Thyroid gland (tissue), 4 donors: ENCODE measurements around the gene DUSP8. TPM values are rescaled to one million over a fixed set of nuclear protein-coding genes. Genes with fewer than 3 reads are reported as not detected.

ENCODE experiments used
- DNase-seq, 2 donors: peaks; one replicate each; pipeline ENCODE4 v3.0.0-alpha.2; 2019
- H3K27ac ChIP-seq, 3 donors: fragments of 200-600 bp; sonication (generic); 1 replicate in 2 of 3; 2 replicates in 1 of 3; pipeline ENCODE4 v1.5.1; 2016 to 2019; ENCODE audit warnings: mild to moderate bottlenecking in 1 of 3, moderate library complexity in 1 of 3
- H3K27me3 ChIP-seq: fragments of 200-600 bp; sonication (generic); one replicate; pipeline ENCODE4 v1.5.1; 2019
- H3K36me3 ChIP-seq, 2 donors: fragments of 200-600 bp; sonication (generic); one replicate each; pipeline ENCODE4 v1.5.1; 2016 to 2019
- H3K4me1 ChIP-seq, 2 donors: fragments of 200-600 bp; sonication (generic); one replicate each; pipeline ENCODE4 v1.5.1; 2017 to 2019
- H3K4me3 ChIP-seq, 3 donors: fragments of 200-600 bp; sonication (generic); replicated peaks in 1 of 3; 1 replicate in 2 of 3; 2 replicates in 1 of 3; pipeline ENCODE4 v1.5.1; 2016; ENCODE audit warnings: mild to moderate bottlenecking in 1 of 3
- H3K9me3 ChIP-seq: fragments of 200-600 bp; sonication (generic); one replicate; pipeline ENCODE4 v1.5.1; 2017
- POLR2A ChIP-seq, 2 donors: fragments of 450-650 bp; IDR thresholded peaks; one replicate each; pipeline ENCODE4 v1.6.1; 2017; ENCODE audit warnings: antibody characterized with exemption in 2 of 2, mild to moderate bottlenecking in 2 of 2, moderate library complexity in 1 of 2
- WGBS, 2 donors: methylation state at CpG; one replicate each; pipeline ENCODE4 v1.1.5; 2017; 5-methylcytosine and 5-hydroxymethylcytosine counted together
- intact Hi-C: fragments of 100-400 bp; cut with DNase I; formaldehyde crosslinking; loops from one replicate; pipeline ENCODE4 v1.15.1; 2023
- total RNA-seq, 4 donors: library from RNA; depleted of rRNA; stranded (reverse); fragments of >200 nt; gene quantifications; one replicate each; pipeline ENCODE4 v1.2.3, GENCODE V29; 2016
- TF ChIP-seq, protein P1 (sequence below), 6 experiments: fragments of 200-600 bp in 3 of 6; fragments of 450-650 bp in 3 of 6; sonication (generic) in 3 of 6; IDR thresholded peaks; one replicate each; pipeline ENCODE4 v1.5.1; 2016 to 2019; ENCODE audit warnings: antibody characterized with exemption in 6 of 6, mild to moderate bottlenecking in 2 of 6, inconsistent platforms in 1 of 6, moderate library complexity in 1 of 6

The DUSP8 gene
- total RNA-seq, 4 donors from 2014 or later: 1.3 to 3.5 (median 2.5) TPM

DNA sequence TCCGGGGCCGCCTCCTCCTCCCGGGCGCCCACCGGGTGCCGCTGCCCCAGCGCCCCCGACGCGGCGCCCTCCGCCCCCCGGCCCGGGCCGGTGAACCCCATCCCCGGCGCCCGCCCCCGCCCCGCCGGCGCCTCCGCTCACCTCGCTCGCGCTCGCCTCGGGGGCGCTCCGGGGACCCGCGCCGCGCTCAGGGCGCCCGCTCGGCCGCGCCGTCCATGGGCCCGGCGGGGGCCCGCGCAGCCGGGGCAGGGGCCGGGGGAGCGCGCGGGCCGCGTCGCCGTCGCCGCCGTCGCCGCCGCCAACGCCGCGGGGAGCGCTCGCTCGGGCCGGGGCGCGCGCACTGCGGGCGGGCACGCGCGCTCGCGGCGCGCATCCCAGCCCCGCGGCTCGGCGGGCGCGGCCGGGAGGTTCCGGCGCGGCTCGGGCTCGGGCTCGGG is 293 bp downstream of the DUSP8 start:
- no peaks in the 10 kb centered on the region for H3K9me3 ChIP-seq
- WGBS, 2 donors: no CpG with 5 or more reads among the region's 91 CpGs
- H3K36me3 ChIP-seq: no peaks in the 10 kb centered on the region
- TF ChIP-seq, protein P1, sequence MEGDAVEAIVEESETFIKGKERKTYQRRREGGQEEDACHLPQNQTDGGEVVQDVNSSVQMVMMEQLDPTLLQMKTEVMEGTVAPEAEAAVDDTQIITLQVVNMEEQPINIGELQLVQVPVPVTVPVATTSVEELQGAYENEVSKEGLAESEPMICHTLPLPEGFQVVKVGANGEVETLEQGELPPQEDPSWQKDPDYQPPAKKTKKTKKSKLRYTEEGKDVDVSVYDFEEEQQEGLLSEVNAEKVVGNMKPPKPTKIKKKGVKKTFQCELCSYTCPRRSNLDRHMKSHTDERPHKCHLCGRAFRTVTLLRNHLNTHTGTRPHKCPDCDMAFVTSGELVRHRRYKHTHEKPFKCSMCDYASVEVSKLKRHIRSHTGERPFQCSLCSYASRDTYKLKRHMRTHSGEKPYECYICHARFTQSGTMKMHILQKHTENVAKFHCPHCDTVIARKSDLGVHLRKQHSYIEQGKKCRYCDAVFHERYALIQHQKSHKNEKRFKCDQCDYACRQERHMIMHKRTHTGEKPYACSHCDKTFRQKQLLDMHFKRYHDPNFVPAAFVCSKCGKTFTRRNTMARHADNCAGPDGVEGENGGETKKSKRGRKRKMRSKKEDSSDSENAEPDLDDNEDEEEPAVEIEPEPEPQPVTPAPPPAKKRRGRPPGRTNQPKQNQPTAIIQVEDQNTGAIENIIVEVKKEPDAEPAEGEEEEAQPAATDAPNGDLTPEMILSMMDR (IDR thresholded peaks at IDR 0.05): no peak
- no peak for TF ChIP-seq POLR2A (IDR thresholded peaks at IDR 0.05)
- intact Hi-C loops: loop anchor here (5.0 kb wide), 1 partner anchor 369 kb away; no protein-coding TSS in a partner anchor
- H3K4me3 ChIP-seq: peak overlapping the region in 1 of 3 donors; percentile 51
- H3K27me3 ChIP-seq: no peaks in the 10 kb centered on the region
- H3K27ac ChIP-seq: no peak overlapping the region
- H3K4me1 ChIP-seq: peaks cover 15 to 33% of the 10 kb centered on the region in 2 donors
- no peak for DNase-seq

DNA sequence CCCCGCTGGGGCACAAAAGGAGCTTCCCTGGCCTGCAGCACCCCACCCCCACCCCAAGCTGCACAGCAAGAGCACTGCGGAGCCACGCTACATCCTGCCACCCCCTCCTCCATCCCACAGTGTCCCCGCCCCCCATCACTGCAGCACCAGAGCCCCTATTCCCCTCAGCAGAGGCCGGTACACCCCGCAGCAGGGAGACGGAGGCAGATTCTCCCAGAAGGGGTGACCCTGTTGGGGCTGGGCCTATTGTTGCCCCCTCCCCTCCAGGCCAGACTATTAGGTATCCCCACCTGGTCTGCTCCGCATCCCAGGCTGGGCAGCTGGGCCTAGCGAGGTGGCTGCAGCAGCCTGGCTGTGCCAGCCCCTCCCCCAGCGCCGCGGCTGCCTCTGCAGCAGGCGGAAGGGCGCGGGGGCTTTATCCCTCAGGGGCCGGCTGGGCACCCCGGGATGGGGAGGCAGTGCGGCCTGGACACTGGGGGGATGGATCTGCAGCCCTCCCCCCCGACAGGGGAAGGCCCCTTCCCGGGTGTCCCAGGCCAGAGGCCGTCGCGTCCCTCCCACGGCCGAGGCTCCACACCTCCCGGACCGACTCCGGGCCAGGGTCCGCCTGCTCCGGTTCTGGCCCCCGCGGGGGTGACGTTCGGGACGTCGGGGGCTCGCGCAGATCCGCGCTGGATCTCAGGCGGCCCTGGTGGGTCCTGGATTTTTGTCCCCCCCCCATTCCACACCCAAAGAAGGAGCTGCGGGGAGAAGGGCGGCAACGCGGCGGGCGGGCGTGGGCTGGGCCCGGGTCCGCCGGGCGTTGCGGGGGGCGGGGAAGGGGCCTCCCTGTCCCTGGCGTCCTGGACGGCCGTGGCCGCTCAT is 943 bp downstream of the DUSP8 start:
- Histone ChIP-seq H3K27ac (peak overlapping the region in 2 of 3 donors; percentile 28 to 67), H3K27me3 (no peaks in the 10 kb centered on the region), H3K9me3 (no peaks in the 10 kb centered on the region), H3K36me3 (no peaks in the 10 kb centered on the region), H3K4me3 (peak overlapping the region in 1 of 3 donors; percentile 51), H3K4me1 (peaks cover 15 to 33% of the 10 kb centered on the region in 2 donors)
- TF ChIP-seq POLR2A (IDR thresholded peaks at IDR 0.05): no peak
- TF ChIP-seq, protein P1 (IDR thresholded peaks at IDR 0.05): no peak
- intact Hi-C loops: loop anchor here (5.0 kb wide), 1 partner anchor 369 kb away; no protein-coding TSS in a partner anchor
- 38 to 40% methylated on average over 4 to 8 of the region's 58 CpGs for WGBS, 2 donors
- DNase-seq: peak in 1 of 2 donors; percentile 25

DNA sequence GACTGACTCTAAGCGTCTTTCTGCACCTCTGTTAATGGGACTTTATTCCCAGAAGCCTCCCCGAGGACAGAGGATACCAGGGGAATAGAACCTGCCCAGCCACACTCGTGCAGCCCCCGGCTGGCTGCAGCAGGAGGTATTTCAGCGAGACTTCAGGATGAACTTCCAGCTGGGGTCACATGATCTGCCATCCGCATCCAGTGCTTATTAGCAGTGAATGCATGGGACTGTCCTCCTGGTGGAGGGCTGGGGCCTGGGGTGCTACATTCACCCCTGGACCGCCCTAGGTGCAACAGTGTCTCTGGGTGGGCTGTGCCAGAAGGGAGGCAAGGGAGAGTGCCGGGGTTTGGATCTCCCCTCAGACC is 1.6 kb downstream of the DUSP8 start:
- WGBS, 2 donors: 88 to 89% methylated on average over 5 to 6 of the region's 8 CpGs
- H3K27me3 ChIP-seq: no peaks in the 10 kb centered on the region
- no peak overlapping the region for H3K4me3 ChIP-seq
- TF ChIP-seq, protein P1 (IDR thresholded peaks at IDR 0.05): no peak
- no peak for TF ChIP-seq POLR2A (IDR thresholded peaks at IDR 0.05)
- no peaks in the 10 kb centered on the region for H3K36me3 ChIP-seq
- no peak overlapping the region for H3K27ac ChIP-seq
- H3K4me1 ChIP-seq: peaks cover 15 to 33% of the 10 kb centered on the region in 2 donors
- no peaks in the 10 kb centered on the region for H3K9me3 ChIP-seq
- intact Hi-C loops: loop anchor here (5.0 kb wide), 1 partner anchor 368 kb away; no protein-coding TSS in a partner anchor
- DNase-seq: no peak

DNA sequence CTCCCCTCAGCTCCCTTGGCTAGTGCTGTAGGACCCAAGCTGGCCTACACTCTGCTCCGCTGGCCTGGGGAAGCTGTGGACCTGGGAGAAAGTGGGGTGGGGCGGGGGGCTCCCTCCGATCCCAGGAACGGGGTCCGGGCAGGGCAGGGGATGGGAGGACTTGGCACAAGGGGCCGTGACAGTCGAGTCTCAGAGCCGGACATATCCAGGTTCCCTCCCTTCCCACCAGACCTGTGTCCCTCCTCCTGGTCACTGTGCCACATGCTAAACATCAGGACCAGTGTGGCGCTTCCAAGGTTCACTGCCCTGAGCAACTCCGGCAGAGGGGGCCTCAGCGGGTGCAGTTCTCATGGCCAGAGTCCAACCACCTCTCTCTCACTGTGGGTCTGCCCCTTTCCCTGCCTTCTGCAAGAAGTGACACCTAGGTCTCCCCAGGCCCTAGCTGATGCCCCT is 2.0 kb downstream of the DUSP8 start:
- 52 to 83% methylated on average over 9 to 11 of the region's 11 CpGs for WGBS, 2 donors
- no peak overlapping the region for H3K4me3 ChIP-seq
- no peaks in the 10 kb centered on the region for H3K9me3 ChIP-seq
- peaks cover 15 to 33% of the 10 kb centered on the region in 2 donors for H3K4me1 ChIP-seq
- no peak overlapping the region for H3K27ac ChIP-seq
- no peak for DNase-seq
- no peaks in the 10 kb centered on the region for H3K27me3 ChIP-seq
- TF ChIP-seq, protein P1 (IDR thresholded peaks at IDR 0.05): no peak
- TF ChIP-seq POLR2A (IDR thresholded peaks at IDR 0.05): no peak
- H3K36me3 ChIP-seq: no peaks in the 10 kb centered on the region
- intact Hi-C loops: loop anchor here (5.0 kb wide), 1 partner anchor 368 kb away; no protein-coding TSS in a partner anchor
